Lower leg skin (tissue), 3 donors: Measurements from ENCODE around the gene MAD1L1.
"Not testable (repeated sequence)": the region's sequence is repeated elsewhere in the genome, so short reads cannot be mapped to it uniquely, and the experiment has no call there.

Source experiments
- CTCF ChIP-seq, 3 donors: fragments of 450-650 bp; IDR thresholded peaks; one replicate each; pipeline ENCODE4 v1.5.1; 2016; ENCODE audit warnings: antibody characterized with exemption in 3 of 3, mild to moderate bottlenecking in 3 of 3, moderate library complexity in 2 of 3
- POLR2A ChIP-seq, 2 donors: fragments of 450-650 bp; IDR thresholded peaks; one replicate each; pipeline ENCODE4 v1.6.1; 2016 to 2017; ENCODE audit warnings: antibody characterized with exemption in 2 of 2, mild to moderate bottlenecking in 1 of 2, moderate library complexity in 1 of 2

- not testable (repeated sequence) for TF ChIP-seq CTCF, POLR2A (IDR thresholded peaks at IDR 0.05)
These were observed 400.7 kb downstream of the MAD1L1 start for GRCh38 chr7:1831933-1832535.
